HG03095 (cell line): ENCODE measurements around the gene REG4.
"Not testable (repeated sequence)": the region's sequence is repeated elsewhere in the genome, so short reads cannot be mapped to it uniquely, and the experiment has no call there.

ENCODE experiments used
- ATAC-seq: cut with Tn5 transposase; IDR thresholded peaks from one replicate; pipeline ENCODE4 v1.9.1; 2021; ENCODE audit warnings: moderate library complexity; ENCODE audit not compliant: unreplicated experiment

Gene REG4

DNA sequence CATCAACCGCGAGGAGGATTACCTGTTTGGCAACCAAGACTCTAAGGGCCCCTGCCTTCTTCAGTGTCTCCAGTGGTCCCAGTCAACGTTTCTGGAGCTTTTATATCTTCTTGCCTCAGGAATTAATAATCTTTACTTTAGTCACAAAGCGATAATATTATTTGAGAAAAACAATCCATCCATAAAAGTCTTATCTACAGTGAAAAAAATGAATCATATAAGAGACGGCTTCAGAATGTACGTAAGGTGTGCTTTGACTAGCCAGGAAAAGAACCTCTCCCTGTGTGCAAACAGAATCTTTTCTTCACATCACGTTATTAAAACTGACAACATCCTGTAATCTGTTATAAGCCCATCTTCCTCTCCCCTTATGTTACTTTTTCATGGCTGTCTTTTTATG lies at the start of gene REG4:
Gene REG4, minus strand, starts transcription at position 74 of the 400 bp plus-strand sequence. CDS start 2,691 bp downstream, outside the sequence.
- no peak for ATAC-seq

DNA sequence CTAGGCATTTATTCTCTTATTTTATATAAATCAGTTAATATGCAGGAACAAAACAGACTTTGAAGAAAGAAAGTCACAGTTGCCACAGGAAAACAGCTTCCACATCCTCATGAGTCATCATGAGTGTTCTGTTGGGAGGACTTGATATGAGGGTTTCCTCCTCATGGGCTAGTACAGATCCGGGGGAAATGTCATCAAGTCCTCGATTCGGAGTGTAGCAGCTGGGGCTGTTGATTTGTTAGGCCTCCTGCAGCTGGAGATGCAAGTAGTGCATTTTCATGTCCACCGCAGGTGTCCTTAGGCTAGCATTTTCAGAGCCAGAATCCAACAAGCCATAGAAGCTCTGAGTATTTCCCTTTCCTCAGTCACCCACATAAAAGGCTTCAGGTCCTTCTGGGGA lies 48.4 kb upstream of the REG4 start:
- no peak for ATAC-seq

DNA sequence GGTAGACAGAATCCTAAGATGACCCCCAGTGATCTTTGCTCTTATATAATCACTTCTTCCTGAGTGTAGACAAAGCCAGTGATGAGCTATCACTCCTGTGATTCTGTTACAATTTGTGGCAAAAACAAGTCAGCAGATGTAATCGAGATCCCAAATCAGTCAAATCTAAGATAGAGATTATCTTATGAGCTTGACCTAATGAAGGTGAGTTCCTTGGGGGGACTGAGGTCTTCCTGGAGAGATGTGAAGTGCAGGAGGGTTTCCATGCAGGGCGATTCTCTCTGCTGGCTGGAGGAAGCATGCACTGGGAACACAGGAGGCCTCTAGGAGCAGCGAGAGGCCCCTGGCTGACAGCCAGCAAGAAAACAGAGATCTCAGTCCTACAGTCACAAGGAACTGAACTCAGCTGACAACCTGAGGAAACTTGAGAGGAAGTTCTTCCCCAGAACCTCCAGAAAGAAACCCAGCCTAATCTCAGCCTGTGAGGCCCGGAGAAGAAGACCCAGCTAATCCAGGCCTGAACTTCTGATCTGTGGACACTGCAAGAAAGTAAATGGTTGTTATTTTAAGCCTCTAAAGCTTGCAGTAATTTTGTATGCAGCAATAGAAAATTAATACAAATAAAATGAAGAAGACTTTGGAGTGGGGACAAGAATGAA lies 47.4 kb upstream of the REG4 start:
- not testable (repeated sequence) for ATAC-seq

DNA sequence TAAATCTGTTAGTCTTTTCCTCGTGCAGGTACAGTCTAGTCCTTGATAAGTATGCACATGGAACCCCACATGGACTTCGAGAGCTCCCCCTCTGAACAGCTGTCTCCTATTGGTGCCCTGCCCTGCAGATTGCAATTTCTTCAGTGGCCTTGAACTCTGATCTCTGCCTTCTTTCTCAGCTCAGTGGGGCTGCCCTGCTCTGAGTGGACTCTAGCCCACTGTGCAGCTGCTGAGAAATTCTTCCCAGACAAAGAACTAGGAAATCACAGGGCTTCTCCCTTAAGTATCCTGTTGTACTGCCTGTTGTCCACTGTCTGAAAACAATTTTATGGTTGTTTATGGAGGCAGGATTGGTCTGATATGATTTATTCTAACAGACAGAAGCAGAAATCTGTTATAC lies 46.9 kb upstream of the REG4 start:
- no peak for ATAC-seq

DNA sequence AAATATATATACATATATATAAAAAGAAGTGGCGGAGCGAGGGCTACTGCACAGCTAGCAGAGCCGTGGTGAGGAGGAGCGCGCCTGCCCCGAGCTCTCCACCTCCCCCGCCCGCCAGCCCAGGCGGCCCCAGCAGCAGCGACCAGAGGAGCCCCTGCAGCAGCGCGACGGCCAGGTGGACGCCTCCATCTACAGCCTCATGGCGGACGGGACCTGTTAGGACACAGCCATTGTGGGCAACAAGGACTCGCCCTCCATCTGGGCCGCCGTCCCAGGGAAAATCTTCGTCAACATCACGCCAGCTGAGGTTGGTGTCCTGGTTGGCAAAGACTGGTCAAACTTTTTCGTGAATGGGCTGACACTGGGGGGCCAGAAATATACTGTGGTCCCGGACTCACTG lies 41.9 kb upstream of the REG4 start:
- no peak for ATAC-seq

DNA sequence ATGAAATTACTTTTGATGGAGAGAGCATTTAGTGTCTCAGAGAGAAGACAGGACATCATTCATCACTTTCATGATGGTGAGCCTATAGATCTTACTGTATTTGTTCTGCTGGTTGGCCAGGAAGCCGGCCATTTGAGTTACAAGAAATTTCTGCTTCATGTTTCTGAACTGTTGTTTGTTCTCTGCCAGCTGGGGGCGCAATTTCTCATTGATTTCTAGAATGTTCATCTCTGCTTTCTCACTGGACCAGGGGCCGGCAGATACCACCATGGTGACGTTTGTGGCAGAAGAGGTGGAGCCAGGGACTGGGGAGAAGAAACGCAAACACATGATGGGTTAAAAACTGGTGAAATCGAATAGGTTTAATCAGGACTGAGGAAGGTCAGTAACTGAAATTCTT lies 32.9 kb upstream of the REG4 start:
- not testable (repeated sequence) for ATAC-seq

DNA sequence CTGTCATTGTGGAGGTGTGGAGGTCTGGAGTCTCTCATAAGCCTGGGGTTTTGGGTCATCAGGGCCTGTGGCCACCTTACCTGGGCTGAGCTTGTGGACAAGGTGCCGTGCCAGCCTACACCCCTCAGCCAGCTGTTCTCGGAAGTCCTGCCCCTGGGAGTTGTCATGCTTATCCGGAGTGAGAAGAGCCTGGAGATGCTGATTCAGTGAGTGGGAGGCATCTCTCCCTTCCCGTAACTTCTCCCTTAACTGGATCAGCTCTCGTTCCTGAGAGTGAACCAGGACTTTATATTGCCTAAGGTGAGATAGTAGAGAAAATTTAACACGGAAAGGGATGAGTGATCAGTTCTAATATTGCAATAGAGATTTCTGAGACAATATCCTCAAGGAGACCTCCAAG lies 30.0 kb upstream of the REG4 start:
- ATAC-seq = no peak

DNA sequence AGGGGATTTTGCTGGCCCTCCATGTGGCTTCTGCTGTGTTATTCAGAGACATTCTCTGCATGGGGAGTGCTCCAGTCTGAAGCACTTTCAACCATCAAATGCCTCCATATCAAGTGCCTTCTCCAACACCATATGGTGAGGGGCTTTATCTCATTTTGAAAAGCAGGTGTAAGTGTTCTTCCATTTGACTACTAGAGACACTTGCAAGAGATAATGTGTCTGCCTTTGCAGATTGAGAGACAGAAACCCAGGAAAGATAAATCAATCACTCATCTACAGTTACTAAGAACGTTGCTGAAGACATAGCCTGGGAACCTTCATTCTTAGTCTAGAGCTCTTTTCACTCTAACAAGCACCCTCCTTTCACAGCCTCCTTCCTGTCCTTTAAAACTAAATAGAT lies 29.5 kb upstream of the REG4 start:
- no peak for ATAC-seq

DNA sequence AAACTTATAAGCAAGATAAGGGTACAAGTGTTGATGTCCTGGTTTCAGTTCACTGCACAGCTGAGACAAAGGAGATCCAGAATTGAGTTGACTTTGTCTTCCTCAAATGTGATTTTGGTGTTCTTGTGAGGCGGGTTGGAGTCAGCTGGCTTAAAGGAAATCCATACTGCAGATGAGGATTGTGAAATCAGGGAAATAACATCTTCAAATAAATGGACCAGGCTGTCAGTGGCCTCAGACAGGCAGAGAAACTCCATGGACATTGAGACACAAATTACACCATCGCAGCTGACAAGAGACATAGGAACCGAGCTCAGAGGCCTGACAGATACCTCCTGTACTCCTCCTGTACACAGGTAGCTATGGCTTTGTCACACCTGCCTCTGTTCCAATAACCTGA lies 27.0 kb upstream of the REG4 start:
- ATAC-seq = no peak

DNA sequence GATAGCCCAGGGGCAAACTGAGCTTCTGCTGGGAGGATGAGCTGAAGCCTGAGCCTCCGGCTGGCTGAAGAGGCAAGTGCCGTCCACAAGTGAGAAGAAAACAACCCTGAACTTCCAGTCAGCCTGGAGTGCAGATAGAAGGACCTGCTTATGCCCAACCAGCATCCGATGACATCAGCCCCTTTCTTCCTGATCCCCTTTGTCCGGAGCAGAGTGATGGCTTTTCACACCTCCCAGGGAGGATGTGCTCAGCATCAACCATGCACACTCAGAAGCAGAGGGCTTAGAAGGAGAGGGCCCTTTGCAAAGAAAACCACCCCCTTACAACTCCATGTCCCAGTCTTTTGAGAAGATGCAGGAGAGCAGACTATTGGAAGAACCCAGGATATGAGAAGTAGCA lies 23.7 kb upstream of the REG4 start:
- no peak for ATAC-seq

DNA sequence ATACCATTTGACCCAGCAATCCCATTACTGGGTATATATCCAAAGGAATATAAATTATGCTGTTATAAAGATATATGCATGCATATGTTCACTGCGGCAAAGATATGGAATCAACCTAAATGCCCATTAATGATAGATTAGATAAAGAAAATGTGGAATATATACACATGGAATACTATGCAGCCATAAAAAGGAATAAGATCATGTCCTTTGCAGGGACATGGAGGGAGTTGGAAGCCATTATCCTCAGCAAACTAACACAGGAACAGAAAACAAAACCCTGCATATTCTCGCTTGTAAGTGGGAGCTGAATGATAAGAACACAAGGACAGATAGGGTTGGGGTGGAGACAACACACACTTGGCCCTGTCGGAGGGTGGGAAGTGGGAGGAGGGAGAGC lies 19.8 kb upstream of the REG4 start:
- ATAC-seq = no peak

DNA sequence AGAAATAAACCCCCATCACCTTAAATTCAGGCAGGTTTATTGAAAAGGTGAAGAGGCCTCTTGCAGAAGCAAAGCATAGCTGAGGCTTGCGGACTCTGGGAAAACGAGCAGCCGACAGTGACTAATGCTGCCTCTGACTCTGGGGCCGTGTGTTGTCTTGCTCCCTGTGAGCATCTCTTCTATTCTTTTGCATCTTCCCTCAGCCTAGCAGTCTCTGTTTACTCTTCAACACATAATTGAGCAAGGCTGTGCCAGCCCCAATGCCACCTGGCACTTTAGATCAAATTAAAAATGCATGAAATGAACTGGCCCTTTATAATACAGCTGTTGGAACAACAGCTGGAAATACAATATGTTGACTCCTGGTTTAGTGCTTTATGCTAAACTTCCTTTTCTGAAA lies 18.4 kb upstream of the REG4 start:
- no peak for ATAC-seq

DNA sequence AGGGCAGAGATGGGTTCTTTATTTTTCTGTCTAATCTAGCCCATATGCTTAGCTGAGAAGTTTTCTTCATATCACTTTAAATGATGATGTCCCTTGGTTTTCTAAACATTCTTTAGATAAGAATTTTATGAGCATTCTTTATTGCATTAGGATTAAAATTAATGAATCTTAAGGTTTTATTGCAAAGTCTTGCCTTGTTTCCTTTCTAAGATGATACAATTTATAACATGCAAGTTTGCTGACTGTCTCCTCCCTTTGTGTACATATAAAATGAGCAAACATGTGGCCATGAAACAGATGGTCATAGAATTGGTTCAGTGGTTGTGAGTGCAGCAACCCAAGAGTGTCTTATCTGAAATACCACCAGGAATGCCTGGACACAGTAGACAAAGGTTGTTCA lies 17.7 kb upstream of the REG4 start:
- not testable (repeated sequence) for ATAC-seq

DNA sequence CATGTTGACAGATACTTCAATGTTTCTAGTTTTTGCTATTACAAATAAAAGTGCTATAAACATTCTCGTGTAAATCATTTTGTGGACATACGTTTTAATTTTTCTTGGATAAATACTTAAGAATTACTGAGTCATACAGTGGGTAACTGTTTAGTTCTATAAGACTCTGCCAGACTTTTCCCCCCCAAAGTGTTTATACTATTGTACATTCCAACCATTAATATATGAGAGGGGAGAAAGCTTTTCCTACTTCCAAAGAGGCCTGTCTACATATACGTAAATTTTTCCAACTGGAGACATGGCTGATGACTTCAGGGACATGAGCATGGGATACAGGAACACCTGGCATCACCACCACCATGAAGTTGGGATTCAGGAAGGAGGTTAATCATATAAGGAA lies 17.0 kb upstream of the REG4 start:
- ATAC-seq = no peak

DNA sequence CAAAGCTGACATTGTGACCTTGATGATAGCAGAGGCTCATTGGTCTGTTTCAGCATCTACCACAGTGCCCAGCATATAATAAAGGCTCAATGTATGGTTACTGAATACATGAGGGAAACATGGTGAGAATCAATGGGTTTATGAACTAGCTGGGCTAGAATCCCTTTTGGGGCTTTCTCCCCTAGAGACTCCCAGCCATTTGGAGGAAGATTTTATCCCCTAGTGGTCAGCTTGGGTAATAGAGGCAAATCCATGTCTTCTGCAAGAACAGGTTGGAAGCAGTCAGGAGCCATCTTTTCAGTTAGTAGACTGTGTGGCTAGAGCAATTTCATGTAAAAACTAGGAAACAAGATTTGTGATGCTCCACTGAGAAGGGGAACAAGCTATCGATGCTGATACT lies 15.8 kb upstream of the REG4 start:
- ATAC-seq = no peak

DNA sequence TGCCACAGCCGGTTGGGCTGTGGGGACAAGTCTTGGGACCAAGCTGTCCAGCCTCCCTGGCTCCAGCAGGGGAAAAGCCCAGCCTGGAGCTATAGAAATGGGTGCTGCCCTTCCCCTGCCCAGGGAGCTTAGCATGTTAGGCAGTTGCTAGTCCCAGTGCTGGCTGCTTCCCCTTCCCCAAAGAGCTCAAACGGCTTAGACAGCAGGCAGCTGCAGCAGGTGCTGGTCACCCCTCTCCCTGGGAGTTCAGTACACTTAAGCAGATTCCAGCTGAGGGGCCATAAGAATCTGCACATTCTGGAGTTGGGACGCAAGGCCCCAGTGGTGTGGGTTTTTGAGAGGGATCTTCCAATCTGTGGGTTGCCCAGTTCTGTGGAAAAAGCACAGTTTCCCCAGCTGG lies 11.1 kb upstream of the REG4 start:
- ATAC-seq = no peak

DNA sequence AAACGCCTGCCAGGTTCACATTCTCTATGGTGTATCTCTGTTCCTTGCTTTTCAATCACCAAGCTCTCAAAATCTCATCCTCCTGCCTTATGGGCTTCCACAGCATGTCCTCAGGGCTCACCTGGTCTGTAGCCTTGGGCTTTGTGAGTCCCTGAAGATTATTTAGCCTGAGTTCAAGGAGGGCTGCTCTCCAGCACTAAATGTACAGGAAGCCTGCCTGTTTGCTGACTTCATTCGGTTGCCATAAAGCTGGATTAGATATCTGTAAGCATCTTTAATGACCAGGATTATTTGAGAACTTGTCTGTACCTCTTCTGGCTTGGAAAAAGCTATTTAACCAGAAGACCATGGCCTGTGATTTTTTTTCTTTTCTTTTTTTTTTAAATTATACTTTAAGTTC lies 6.9 kb upstream of the REG4 start:
- ATAC-seq = no peak

DNA sequence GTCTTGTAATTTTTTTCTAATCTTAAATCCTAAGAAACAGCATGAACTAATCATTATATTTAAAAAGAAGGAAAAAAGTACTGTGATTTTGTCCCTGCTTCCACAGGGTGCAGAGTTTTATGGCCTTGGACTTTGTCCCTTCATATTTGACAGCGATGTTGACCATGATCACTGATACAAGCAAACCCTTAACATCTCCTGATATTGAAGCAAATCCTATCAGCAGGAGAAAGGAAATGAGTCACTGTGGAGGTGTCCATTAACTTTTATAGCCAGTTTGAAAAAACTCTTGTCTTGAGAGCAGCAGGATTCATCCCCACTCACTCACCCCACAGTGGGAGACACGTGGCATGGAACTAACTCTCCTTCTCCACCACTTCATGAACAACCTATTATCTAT lies 5.1 kb upstream of the REG4 start:
- ATAC-seq = no peak

DNA sequence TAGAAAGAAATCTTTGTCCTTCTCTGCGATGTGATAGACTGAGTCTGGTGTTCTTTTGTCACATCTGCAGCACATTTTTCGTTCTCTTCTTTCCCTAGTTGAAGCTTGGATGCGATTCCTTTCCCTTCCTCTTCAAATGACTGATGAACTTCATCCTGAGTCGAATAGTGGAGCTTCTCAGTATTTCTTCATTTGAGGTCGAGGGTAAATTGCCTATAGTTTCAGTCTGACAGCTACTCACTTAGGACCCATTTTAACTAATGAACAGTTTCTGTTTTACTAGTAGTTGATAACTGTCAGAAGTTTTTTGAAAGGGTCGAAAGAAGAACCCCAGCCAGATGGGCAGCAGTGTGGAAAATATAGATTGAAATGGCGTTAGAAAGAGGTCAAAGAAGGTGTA lies 4.7 kb upstream of the REG4 start:
- ATAC-seq = no peak

DNA sequence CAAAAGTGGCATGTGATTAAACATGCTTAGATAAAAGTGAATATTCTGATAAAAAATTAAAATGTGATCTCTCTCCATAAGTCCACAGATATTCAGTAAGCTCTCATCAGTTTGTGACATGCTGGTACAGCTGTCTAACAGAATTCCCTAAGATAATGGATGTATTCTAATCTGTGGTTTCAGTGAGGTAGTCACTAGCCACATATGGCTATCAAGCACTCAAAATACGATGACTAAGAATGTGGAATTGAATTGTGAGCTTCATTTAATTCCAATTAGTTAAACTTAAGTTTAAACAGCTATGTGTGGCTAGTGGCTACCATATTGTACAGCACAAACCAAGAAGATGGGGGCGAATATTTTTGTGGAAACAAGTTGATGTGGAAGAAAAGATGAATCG lies 4.1 kb upstream of the REG4 start:
- no peak for ATAC-seq

DNA sequence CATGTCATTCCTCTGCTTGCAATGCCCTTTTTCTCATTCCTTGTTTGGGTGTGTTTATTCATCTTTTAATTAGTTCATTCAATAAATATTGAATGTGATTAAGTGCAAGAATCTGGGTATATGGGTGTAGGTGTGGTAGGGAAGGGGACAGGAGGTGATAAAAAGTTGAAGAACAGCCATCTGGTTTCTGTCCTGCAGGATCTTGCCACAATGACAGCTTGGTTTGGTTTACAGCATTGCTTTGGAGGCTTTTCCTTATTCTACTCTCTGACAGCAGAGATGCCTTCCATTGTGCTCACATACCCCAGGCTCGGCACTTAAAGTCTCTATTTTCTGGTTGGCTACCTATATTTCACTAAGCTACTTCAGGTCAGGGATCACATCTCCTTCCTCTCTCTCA lies 3.0 kb upstream of the REG4 start:
- ATAC-seq = no peak

DNA sequence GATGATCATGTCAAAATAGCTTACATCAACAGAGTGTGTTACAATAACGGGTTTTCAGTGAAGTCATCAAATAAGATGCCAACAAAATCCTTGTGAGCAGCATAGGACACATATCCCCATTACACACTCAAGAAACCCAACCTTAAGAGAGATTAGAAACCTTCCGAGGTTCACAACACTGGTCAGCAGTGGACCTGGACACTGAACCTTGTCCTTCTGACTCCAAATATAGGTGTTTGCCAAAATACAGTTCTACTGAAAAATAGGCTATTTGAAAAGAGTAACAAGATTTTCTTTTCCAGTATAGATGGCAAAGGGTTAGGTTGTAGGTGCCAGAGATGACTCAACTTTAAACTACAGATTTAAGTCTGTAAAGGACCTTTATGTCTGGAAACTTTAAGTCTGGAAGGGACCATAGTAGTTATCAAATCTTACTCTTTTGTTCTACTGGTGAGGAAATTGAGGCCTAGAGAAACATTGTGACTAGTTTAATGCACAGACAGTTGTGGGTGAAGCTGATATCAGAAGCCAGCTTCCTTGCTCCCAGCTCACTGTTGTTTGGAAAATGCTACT lies 811 bp upstream of the REG4 start:
- no peak for ATAC-seq

DNA sequence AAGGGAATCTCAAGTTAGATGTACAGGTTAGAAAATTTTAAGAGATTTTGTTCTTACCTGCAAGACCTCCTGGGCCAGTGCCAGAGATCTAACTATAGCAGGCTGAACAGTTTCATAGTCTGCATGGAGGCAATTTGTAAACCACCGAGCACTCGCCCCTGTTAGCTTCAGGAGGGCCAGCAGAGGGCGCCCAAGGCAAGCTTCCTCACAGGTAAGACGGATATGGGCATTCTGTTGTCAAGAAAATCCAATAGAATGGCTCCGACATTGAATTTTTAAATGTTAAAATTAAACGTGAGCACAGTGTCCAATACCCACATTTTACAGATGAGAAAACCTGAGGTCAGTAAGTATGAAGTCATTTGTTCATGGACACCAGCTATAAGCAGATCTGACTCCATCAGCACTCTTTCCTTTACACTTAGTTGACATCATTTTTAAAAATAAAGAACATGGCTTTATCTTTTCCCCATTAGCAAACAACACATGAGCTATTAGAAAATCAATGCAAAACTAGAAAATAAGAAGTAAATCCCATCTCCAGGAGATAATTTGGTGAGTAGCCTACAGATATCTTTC lies 2.2 kb downstream of the REG4 start:
- ATAC-seq = peak; percentile 78
